HEK293 (cell line): ENCODE measurements around the gene POLR3E.

ENCODE experiments used
- CTCF ChIA-PET: fragments of 350-600 bp; formaldehyde crosslinking; extraction: SDS; loops from one replicate; lab custom pipeline; 2021; ENCODE audit warnings: antibody characterized with exemption; lab: Yijun Ruan, JAX
- POLR2A ChIA-PET: fragments of 300-600 bp; formaldehyde crosslinking; extraction: SDS; loops from one replicate; lab custom pipeline; 2020; ENCODE audit warnings: antibody characterized with exemption, inconsistent platforms; lab: Yijun Ruan, JAX
- H3K27ac ChIP-seq: fragments of 200-500 bp; sonication (Bioruptor generic); 2 replicates; pipeline ENCODE4 v1.5.1; 2014; ENCODE audit warnings: low read depth, low read length, control low read depth, inconsistent platforms; ENCODE audit errors: extremely low read depth
- H3K36me3 ChIP-seq, 2 experiments: fragments of 200-500 bp in 1 of 2; sonication (Bioruptor generic) in 1 of 2; 1 replicate in 1 of 2; 2 replicates in 1 of 2; pipeline ENCODE4 v1.5.1; 2014 to 2017; ENCODE audit warnings: inconsistent platforms in 2 of 2, low read length in 2 of 2; ENCODE audit not compliant: control insufficient read depth in 2 of 2, insufficient read depth in 1 of 2
- H3K4me1 ChIP-seq: fragments of 200-500 bp; sonication (Bioruptor generic); 2 replicates; pipeline ENCODE4 v1.5.1; 2014; ENCODE audit warnings: mild to moderate bottlenecking, low read length, inconsistent platforms; ENCODE audit not compliant: control insufficient read depth, insufficient read depth
- H3K4me3 ChIP-seq: 2 replicates; pipeline ENCODE4 v1.5.1; 2011; ENCODE audit warnings: low read depth, mild to moderate bottlenecking, control low read depth, low read length, moderate library complexity
- H3K9me3 ChIP-seq: fragments of 200-500 bp; sonication (Bioruptor generic); 2 replicates; pipeline ENCODE4 v1.5.1; 2014; ENCODE audit warnings: low read depth, low read length, inconsistent platforms; ENCODE audit not compliant: control insufficient read depth, insufficient read depth
- PRDM6 ChIP-seq: fragments of 450-650 bp; formaldehyde crosslinking; IDR thresholded peaks from 2 replicates; pipeline ENCODE4 v1.5.1; 2017; ENCODE audit warnings: missing biosample characterization, missing genetic modification characterization
- ZBTB21 ChIP-seq: fragments of 450-650 bp; formaldehyde crosslinking; IDR thresholded peaks from 2 replicates; pipeline ENCODE4 v1.5.1; 2017; ENCODE audit warnings: missing biosample characterization, missing genetic modification characterization
- ZBTB7A ChIP-seq: fragments of 450-650 bp; formaldehyde crosslinking; IDR thresholded peaks from 2 replicates; pipeline ENCODE4 v1.5.1; 2016; ENCODE audit warnings: low read depth, missing biosample characterization, missing genetic modification characterization
- ZFP69B ChIP-seq: fragments of 450-650 bp; formaldehyde crosslinking; IDR thresholded peaks from 2 replicates; pipeline ENCODE4 v1.5.1; 2016; ENCODE audit warnings: missing biosample characterization, missing genetic modification characterization
- ZNF174 ChIP-seq: fragments of 450-650 bp; formaldehyde crosslinking; IDR thresholded peaks from 2 replicates; pipeline ENCODE4 v1.5.0; 2017; ENCODE audit warnings: missing biosample characterization, mild to moderate bottlenecking, missing genetic modification characterization
- ZNF184 ChIP-seq: fragments of 450-650 bp; IDR thresholded peaks from 2 replicates; pipeline ENCODE4 v1.5.1; 2018; ENCODE audit warnings: missing biosample characterization, mild to moderate bottlenecking, missing genetic modification characterization
- ZNF324 ChIP-seq: fragments of 450-650 bp; formaldehyde crosslinking; IDR thresholded peaks from 2 replicates; pipeline ENCODE4 v1.5.1; 2016; ENCODE audit warnings: missing biosample characterization, missing genetic modification characterization
- ZNF354C ChIP-seq: fragments of 450-650 bp; formaldehyde crosslinking; IDR thresholded peaks from 2 replicates; pipeline ENCODE4 v1.5.1; 2016; ENCODE audit warnings: missing biosample characterization, missing genetic modification characterization, low read depth, borderline replicate concordance
- ZNF488 ChIP-seq: fragments of 450-650 bp; formaldehyde crosslinking; IDR thresholded peaks from 2 replicates; pipeline ENCODE4 v1.5.1; 2016; ENCODE audit warnings: missing biosample characterization, missing genetic modification characterization
- ZNF530 ChIP-seq: fragments of 450-650 bp; formaldehyde crosslinking; IDR thresholded peaks from 2 replicates; pipeline ENCODE4 v1.5.1; 2016; ENCODE audit warnings: low read depth, missing biosample characterization, missing genetic modification characterization
- ZNF558 ChIP-seq: fragments of 450-650 bp; formaldehyde crosslinking; IDR thresholded peaks from 2 replicates; pipeline ENCODE4 v1.5.1; 2016; ENCODE audit warnings: missing biosample characterization, missing genetic modification characterization
- ZNF580 ChIP-seq: fragments of 450-650 bp; formaldehyde crosslinking; IDR thresholded peaks from 2 replicates; pipeline ENCODE4 v1.5.1; 2016; ENCODE audit warnings: missing biosample characterization, missing genetic modification characterization
- ZNF585B ChIP-seq: fragments of 450-650 bp; formaldehyde crosslinking; IDR thresholded peaks from 2 replicates; pipeline ENCODE4 v1.5.1; 2016; ENCODE audit warnings: missing biosample characterization, missing genetic modification characterization
- ZNF670 ChIP-seq: fragments of 450-650 bp; formaldehyde crosslinking; IDR thresholded peaks from 2 replicates; pipeline ENCODE4 v1.5.1; 2016; ENCODE audit warnings: missing biosample characterization, missing genetic modification characterization, low read depth
- ZSCAN5A ChIP-seq: fragments of 450-650 bp; formaldehyde crosslinking; IDR thresholded peaks from 2 replicates; pipeline ENCODE4 v1.5.1; 2016; ENCODE audit warnings: missing biosample characterization, missing genetic modification characterization
- TF ChIP-seq, protein P1 (sequence below): fragments of 450-650 bp; formaldehyde crosslinking; IDR thresholded peaks from 2 replicates; pipeline ENCODE4 v1.5.1; 2016; ENCODE audit warnings: missing biosample characterization, missing genetic modification characterization, borderline replicate concordance

POLR3E gene

GRCh38 chr16:22278441-22279230, 18.6 kb upstream of the POLR3E start:
- H3K4me3 ChIP-seq = no peak overlapping the region
- TF ChIP-seq ZNF558 (tag by site-specific recombination) = no peak
- no peak for TF ChIP-seq ZNF670 (tag by site-specific recombination)
- TF ChIP-seq ZNF174 (tag by site-specific recombination) = no peak
- no peak for TF ChIP-seq ZNF324 (tag by site-specific recombination)
- TF ChIP-seq ZFP69B (tag by site-specific recombination) = no peak
- no peak for TF ChIP-seq ZNF354C (tag by site-specific recombination)
- no peak for TF ChIP-seq ZNF184 (tag by site-specific recombination)
- no peak for TF ChIP-seq ZNF580 (tag by site-specific recombination)
- no peak for TF ChIP-seq ZBTB7A (tag by site-specific recombination)
- no peak for TF ChIP-seq ZNF530 (tag by site-specific recombination)
- TF ChIP-seq ZNF585B (tag by site-specific recombination) = no peak
- TF ChIP-seq ZBTB21 = no peak
- TF ChIP-seq, protein P1, sequence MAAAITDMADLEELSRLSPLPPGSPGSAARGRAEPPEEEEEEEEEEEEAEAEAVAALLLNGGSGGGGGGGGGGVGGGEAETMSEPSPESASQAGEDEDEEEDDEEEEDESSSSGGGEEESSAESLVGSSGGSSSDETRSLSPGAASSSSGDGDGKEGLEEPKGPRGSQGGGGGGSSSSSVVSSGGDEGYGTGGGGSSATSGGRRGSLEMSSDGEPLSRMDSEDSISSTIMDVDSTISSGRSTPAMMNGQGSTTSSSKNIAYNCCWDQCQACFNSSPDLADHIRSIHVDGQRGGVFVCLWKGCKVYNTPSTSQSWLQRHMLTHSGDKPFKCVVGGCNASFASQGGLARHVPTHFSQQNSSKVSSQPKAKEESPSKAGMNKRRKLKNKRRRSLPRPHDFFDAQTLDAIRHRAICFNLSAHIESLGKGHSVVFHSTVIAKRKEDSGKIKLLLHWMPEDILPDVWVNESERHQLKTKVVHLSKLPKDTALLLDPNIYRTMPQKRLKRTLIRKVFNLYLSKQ (tag by site-specific recombination) = no peak
- TF ChIP-seq ZSCAN5A (tag by site-specific recombination) = no peak
- no peak for TF ChIP-seq ZNF488 (tag by site-specific recombination)
- TF ChIP-seq, all 188 proteins: peak for 0
- peaks cover 3% of the 10 kb centered on the region; the same call in 1 of the 2 replicates for H3K4me1 ChIP-seq
- POLR2A ChIA-PET = no interaction called here
- H3K36me3 ChIP-seq = peaks cover 15 to 49% of the 10 kb centered on the region in 2 experiments; a peak in 2 of 3 replicates
- CTCF ChIA-PET = interaction anchor here (0.7 to 1.2 kb wide), 2 partner anchors 15 to 201 kb away, joined by 3 to 5 read pairs; no protein-coding TSS in a partner anchor
- H3K9me3 ChIP-seq = no peaks in the 10 kb centered on the region
- no peak overlapping the region for H3K27ac ChIP-seq

DNA sequence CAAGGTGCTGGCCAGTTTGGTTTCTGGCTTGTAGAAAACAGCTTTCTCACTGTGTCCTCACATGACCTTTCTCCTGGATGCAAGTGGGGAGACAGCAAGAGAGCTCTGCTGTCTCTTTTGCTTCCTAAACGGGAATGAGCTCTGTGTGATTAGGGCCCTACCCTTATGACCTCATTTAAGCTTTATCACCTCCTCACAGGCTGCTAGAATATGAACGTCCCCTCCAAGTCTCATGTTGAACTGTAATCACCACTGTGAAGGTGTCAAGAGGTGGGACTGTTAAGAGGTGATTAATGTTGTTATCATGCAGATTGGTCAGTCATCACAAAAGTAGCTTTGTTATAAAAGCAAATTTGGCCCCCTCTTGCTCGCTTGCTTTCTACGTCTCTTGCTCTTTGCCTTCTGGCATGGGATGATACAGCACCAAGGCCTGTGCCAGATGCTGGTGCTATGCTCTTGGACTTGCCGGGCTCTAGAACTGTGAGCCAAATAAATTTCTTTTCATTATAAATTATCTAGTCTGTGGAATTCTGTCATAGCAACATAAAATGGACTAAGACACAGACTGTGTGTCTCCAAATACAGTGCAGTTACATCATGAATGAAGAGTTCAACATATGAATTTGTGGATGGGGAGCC, 14.8 kb upstream of the POLR3E start:
- TF ChIP-seq ZBTB7A (tag by site-specific recombination) = no peak
- TF ChIP-seq ZNF354C (tag by site-specific recombination) = no peak
- TF ChIP-seq PRDM6 = no peak
- POLR2A ChIA-PET = no interaction called here
- CTCF ChIA-PET = interaction anchor here (0.6 to 0.7 kb wide), 2 partner anchors 12 to 91 kb away, joined by 3 read pairs; no protein-coding TSS in a partner anchor

More for the DNA sequence above, 14.8 kb upstream of the POLR3E start:
- Histone ChIP-seq H3K4me3 (no peak overlapping the region), H3K4me1 (peaks cover 3% of the 10 kb centered on the region; the same call in 1 of the 2 replicates), H3K27ac (no peak overlapping the region), H3K36me3 (peaks cover 3 to 46% of the 10 kb centered on the region in 2 experiments; a peak in 2 of 3 replicates), H3K9me3 (no peaks in the 10 kb centered on the region)
